ENCODE measurements around the gene FIGNL1. TPM values are rescaled to one million over a fixed set of nuclear protein-coding genes. Genes with fewer than 3 reads are reported as not detected.

The FIGNL1 gene
- total and polyA plus RNA-seq, 2 donors from 2014 or later: 2.4 to 5.8 TPM

- DNase-seq (no peak), FAIRE-seq (no peak)
- Histone ChIP-seq H3K9ac (ENCODE audit: low read length in 3 of 3) (no peak overlapping the region), H3K36me3 (ENCODE audit: control insufficient read depth in 2 of 3, insufficient read depth in 3 of 3, low read length in 3 of 3) (no peaks in the 10 kb centered on the region), H3K4me3 (ENCODE audit: low read length in 3 of 3) (no peak overlapping the region), H3K27ac (ENCODE audit: low read depth in 2 of 2, low read length in 2 of 2) (no peak overlapping the region), H3K27me3 (ENCODE audit: control insufficient read depth, insufficient read depth, low read length) (no peaks in the 10 kb centered on the region), H3K4me1 (ENCODE audit: control insufficient read depth in 2 of 3, insufficient read depth in 2 of 3, low read depth in 1 of 3, low read length in 3 of 3) (no peaks in the 10 kb centered on the region), H3K9me3 (ENCODE audit: control insufficient read depth in 2 of 3, insufficient read depth in 1 of 3, low read length in 3 of 3) (no peaks in the 10 kb centered on the region)
- TF ChIP-seq, protein P1, sequence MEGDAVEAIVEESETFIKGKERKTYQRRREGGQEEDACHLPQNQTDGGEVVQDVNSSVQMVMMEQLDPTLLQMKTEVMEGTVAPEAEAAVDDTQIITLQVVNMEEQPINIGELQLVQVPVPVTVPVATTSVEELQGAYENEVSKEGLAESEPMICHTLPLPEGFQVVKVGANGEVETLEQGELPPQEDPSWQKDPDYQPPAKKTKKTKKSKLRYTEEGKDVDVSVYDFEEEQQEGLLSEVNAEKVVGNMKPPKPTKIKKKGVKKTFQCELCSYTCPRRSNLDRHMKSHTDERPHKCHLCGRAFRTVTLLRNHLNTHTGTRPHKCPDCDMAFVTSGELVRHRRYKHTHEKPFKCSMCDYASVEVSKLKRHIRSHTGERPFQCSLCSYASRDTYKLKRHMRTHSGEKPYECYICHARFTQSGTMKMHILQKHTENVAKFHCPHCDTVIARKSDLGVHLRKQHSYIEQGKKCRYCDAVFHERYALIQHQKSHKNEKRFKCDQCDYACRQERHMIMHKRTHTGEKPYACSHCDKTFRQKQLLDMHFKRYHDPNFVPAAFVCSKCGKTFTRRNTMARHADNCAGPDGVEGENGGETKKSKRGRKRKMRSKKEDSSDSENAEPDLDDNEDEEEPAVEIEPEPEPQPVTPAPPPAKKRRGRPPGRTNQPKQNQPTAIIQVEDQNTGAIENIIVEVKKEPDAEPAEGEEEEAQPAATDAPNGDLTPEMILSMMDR (IDR thresholded peaks at IDR 0.05; ENCODE audit: borderline replicate concordance, extremely low read depth, insufficient read depth): no peak
- intact Hi-C loops (cut with DNase I): no loop called here
Measured at GRCh38 chr7:50425318-50425717, 24.8 kb downstream of the FIGNL1 start.

GRCh38 chr7:50423860-50424259 lies 26.3 kb downstream of the FIGNL1 start:
- H3K9ac ChIP-seq (ENCODE audit: low read length in 3 of 3): no peak overlapping the region
- FAIRE-seq: no peak

GRCh38 chr7:50422858-50423257 lies 27.3 kb downstream of the FIGNL1 start:
- Histone ChIP-seq H3K9me3 (ENCODE audit: control insufficient read depth in 2 of 3, insufficient read depth in 1 of 3, low read length in 3 of 3) (no peaks in the 10 kb centered on the region), H3K9ac (ENCODE audit: low read length in 3 of 3) (no peak overlapping the region), H3K27me3 (ENCODE audit: control insufficient read depth, insufficient read depth, low read length) (no peaks in the 10 kb centered on the region), H3K36me3 (ENCODE audit: control insufficient read depth in 2 of 3, insufficient read depth in 3 of 3, low read length in 3 of 3) (no peaks in the 10 kb centered on the region), H3K27ac (ENCODE audit: low read depth in 2 of 2, low read length in 2 of 2) (no peak overlapping the region), H3K4me1 (ENCODE audit: control insufficient read depth in 2 of 3, insufficient read depth in 2 of 3, low read depth in 1 of 3, low read length in 3 of 3) (no peaks in the 10 kb centered on the region), H3K4me3 (ENCODE audit: low read length in 3 of 3) (no peak overlapping the region)
- intact Hi-C loops (cut with DNase I): no loop called here
- DNase-seq (no peak), FAIRE-seq (no peak)
- TF ChIP-seq, protein P1 (IDR thresholded peaks at IDR 0.05; ENCODE audit: borderline replicate concordance, extremely low read depth, insufficient read depth): no peak

More at GRCh38 chr7:50423860-50424259, 26.3 kb downstream of the FIGNL1 start:
- TF ChIP-seq, protein P1 (IDR thresholded peaks at IDR 0.05; ENCODE audit: borderline replicate concordance, extremely low read depth, insufficient read depth): no peak
- no peak overlapping the region for H3K4me3 ChIP-seq (ENCODE audit: low read length in 3 of 3)
- intact Hi-C loops (cut with DNase I): no loop called here
- H3K27me3 ChIP-seq (ENCODE audit: control insufficient read depth, insufficient read depth, low read length): no peaks in the 10 kb centered on the region
- no peaks in the 10 kb centered on the region for H3K9me3 ChIP-seq (ENCODE audit: control insufficient read depth in 2 of 3, insufficient read depth in 1 of 3, low read length in 3 of 3)
- no peak overlapping the region for H3K27ac ChIP-seq (ENCODE audit: low read depth in 2 of 2, low read length in 2 of 2)
- no peaks in the 10 kb centered on the region for H3K36me3 ChIP-seq (ENCODE audit: control insufficient read depth in 2 of 3, insufficient read depth in 3 of 3, low read length in 3 of 3)
- no peak for DNase-seq
- no peaks in the 10 kb centered on the region for H3K4me1 ChIP-seq (ENCODE audit: control insufficient read depth in 2 of 3, insufficient read depth in 2 of 3, low read depth in 1 of 3, low read length in 3 of 3)

- H3K9ac ChIP-seq (ENCODE audit: low read length in 3 of 3): no peak overlapping the region
- TF ChIP-seq, protein P1 (IDR thresholded peaks at IDR 0.05; ENCODE audit: borderline replicate concordance, extremely low read depth, insufficient read depth): no peak
- FAIRE-seq: no peak
- no peaks in the 10 kb centered on the region for H3K36me3 ChIP-seq (ENCODE audit: control insufficient read depth in 2 of 3, insufficient read depth in 3 of 3, low read length in 3 of 3)
- no peaks in the 10 kb centered on the region for H3K27me3 ChIP-seq (ENCODE audit: control insufficient read depth, insufficient read depth, low read length)
- H3K4me1 ChIP-seq (ENCODE audit: control insufficient read depth in 2 of 3, insufficient read depth in 2 of 3, low read depth in 1 of 3, low read length in 3 of 3): no peaks in the 10 kb centered on the region
- no peak for DNase-seq
- H3K27ac ChIP-seq (ENCODE audit: low read depth in 2 of 2, low read length in 2 of 2): no peak overlapping the region
- H3K9me3 ChIP-seq (ENCODE audit: control insufficient read depth in 2 of 3, insufficient read depth in 1 of 3, low read length in 3 of 3): no peaks in the 10 kb centered on the region
- intact Hi-C loops (cut with DNase I): no loop called here
- H3K4me3 ChIP-seq (ENCODE audit: low read length in 3 of 3): no peak overlapping the region
Measured at GRCh38 chr7:50421043-50421442, 29.1 kb downstream of the FIGNL1 start.

All from kidney (tissue), 14 donors.